Small intestine (tissue), 7 donors: ENCODE measurements around the gene RAD54L. TPM values are rescaled to one million over a fixed set of nuclear protein-coding genes. Genes with fewer than 3 reads are reported as not detected.
A peak's percentile ranks its signal among the peaks of the same experiment; 100 is the strongest.
"Not testable (repeated sequence)": the region's sequence is repeated elsewhere in the genome, so short reads cannot be mapped to it uniquely, and the experiment has no call there.

Experiments used
- DNase-seq, 2 donors: peaks; one replicate each; pipeline versions ENCODE4 v3.0.0 to v3.0.0-alpha.2; 2013
- FAIRE-seq: peaks from 2 replicates; lab custom pipeline; 2012; peaks lifted over from hg19 to GRCh38; lab: Jason Lieb, UNC
- H3K27ac ChIP-seq, 3 donors: one replicate each; pipeline ENCODE4 v1.5.1; 2013; ENCODE audit warnings: low read length in 2 of 3, mild to moderate bottlenecking in 2 of 3, control low read depth in 1 of 3, inconsistent platforms in 1 of 3, low read depth in 1 of 3, moderate library complexity in 1 of 3
- H3K27me3 ChIP-seq, 3 donors: one replicate each; pipeline ENCODE4 v1.6.1; 2013; ENCODE audit warnings: low read length in 3 of 3, inconsistent platforms in 1 of 3; ENCODE audit not compliant: control insufficient read depth in 3 of 3, insufficient read depth in 3 of 3
- H3K36me3 ChIP-seq, 3 donors: one replicate each; pipeline ENCODE4 v1.6.1; 2013; ENCODE audit warnings: low read length in 3 of 3, inconsistent platforms in 1 of 3, low read depth in 1 of 3, mild to moderate bottlenecking in 1 of 3, moderate library complexity in 1 of 3; ENCODE audit not compliant: control insufficient read depth in 3 of 3, insufficient read depth in 2 of 3
- H3K4me1 ChIP-seq, 3 donors: one replicate each; pipeline ENCODE4 v1.6.1; 2013; ENCODE audit warnings: low read length in 2 of 3, inconsistent platforms in 1 of 3, low read depth in 1 of 3, mild to moderate bottlenecking in 1 of 3, moderate library complexity in 1 of 3; ENCODE audit not compliant: control insufficient read depth in 3 of 3, insufficient read depth in 2 of 3
- H3K4me3 ChIP-seq, 3 donors: one replicate each; pipeline ENCODE4 v1.5.1; 2013; ENCODE audit warnings: low read length in 3 of 3, control low read depth in 1 of 3, inconsistent platforms in 1 of 3, low read depth in 1 of 3, mild to moderate bottlenecking in 1 of 3, moderate library complexity in 1 of 3
- H3K9me3 ChIP-seq, 2 donors: one replicate each; pipeline ENCODE4 v1.6.1; 2013; ENCODE audit warnings: low read depth in 1 of 2, low read length in 1 of 2; ENCODE audit not compliant: control insufficient read depth in 2 of 2, insufficient read depth in 1 of 2
- WGBS, 3 donors: extraction: QIAGEN DNeasy Blood & Tissue Kit; methylation state at CpG; one replicate each; pipeline ENCODE4 v1.1.7; 2013; 5-methylcytosine and 5-hydroxymethylcytosine counted together
- polyA plus RNA-seq, 4 donors: library from polyadenylated mRNA; stranded (reverse) in 3 of 4; unstranded in 1 of 4; fragments of 200-250 nt in 3 of 4; fragments of 120-200 nt in 1 of 4; gene quantifications; one replicate each; pipeline versions ENCODE4 v1.2.1 to v1.2.3, GENCODE V29; 2013
- donor health status: healthy with polysubstance abuse.
- donor health status: control.
- donor health status: control.
- donor health status: Bipolar disorder and iron deficiency.
- donor health status: healthy.

Gene RAD54L
- polyA plus RNA-seq, 4 donors = 1.9 to 9.7 (median 3.9) TPM

GRCh38 chr1:46244656-46245371 is 2.7 kb upstream of the RAD54L start:
- DNase-seq = no peak
- H3K27me3 ChIP-seq = no peaks in the 10 kb centered on the region
- no peaks in the 10 kb centered on the region for H3K9me3 ChIP-seq
- H3K4me3 ChIP-seq = no peak overlapping the region
- H3K36me3 ChIP-seq = peaks cover 0 to under 1% (median 0%) of the 10 kb centered on the region in 3 donors
- H3K27ac ChIP-seq = no peak overlapping the region
- 65 to 76% (median 69%) methylated on average over 3 of the region's 3 CpGs for WGBS, 3 donors
- peaks cover 3 to 15% (median 4%) of the 10 kb centered on the region in 3 donors for H3K4me1 ChIP-seq
- no peak for FAIRE-seq

- H3K36me3 ChIP-seq, DNase-seq, H3K27me3 ChIP-seq, H3K9me3 ChIP-seq, FAIRE-seq, H3K4me3 ChIP-seq, H3K27ac ChIP-seq: not testable (repeated sequence)
- peaks cover 3 to 15% (median 4%) of the 10 kb centered on the region in 3 donors for H3K4me1 ChIP-seq
- WGBS, 3 donors = 92 to 94% (median 93%) methylated on average over 16 to 17 of the region's 17 CpGs
Measured at GRCh38 chr1:46246136-46246535, 1.4 kb upstream of the RAD54L start.

- Histone ChIP-seq H3K9me3 (no peaks in the 10 kb centered on the region), H3K27ac (peak overlapping the region; percentile 74 to 87 (median 79)), H3K4me1 (peaks cover 3 to 15% (median 4%) of the 10 kb centered on the region in 3 donors), H3K4me3 (peak overlapping the region; percentile 37 to 72 (median 57)), H3K27me3 (no peaks in the 10 kb centered on the region), H3K36me3 (peaks cover 0 to 4% (median 0%) of the 10 kb centered on the region in 3 donors)
- WGBS, 3 donors = 2 to 3% (median 2%) methylated on average over 30 to 35 of the region's 35 CpGs
- FAIRE-seq = no peak
- DNase-seq = no peak
Measured at GRCh38 chr1:46246548-46247435, 771 bp upstream of the RAD54L start.

DNA sequence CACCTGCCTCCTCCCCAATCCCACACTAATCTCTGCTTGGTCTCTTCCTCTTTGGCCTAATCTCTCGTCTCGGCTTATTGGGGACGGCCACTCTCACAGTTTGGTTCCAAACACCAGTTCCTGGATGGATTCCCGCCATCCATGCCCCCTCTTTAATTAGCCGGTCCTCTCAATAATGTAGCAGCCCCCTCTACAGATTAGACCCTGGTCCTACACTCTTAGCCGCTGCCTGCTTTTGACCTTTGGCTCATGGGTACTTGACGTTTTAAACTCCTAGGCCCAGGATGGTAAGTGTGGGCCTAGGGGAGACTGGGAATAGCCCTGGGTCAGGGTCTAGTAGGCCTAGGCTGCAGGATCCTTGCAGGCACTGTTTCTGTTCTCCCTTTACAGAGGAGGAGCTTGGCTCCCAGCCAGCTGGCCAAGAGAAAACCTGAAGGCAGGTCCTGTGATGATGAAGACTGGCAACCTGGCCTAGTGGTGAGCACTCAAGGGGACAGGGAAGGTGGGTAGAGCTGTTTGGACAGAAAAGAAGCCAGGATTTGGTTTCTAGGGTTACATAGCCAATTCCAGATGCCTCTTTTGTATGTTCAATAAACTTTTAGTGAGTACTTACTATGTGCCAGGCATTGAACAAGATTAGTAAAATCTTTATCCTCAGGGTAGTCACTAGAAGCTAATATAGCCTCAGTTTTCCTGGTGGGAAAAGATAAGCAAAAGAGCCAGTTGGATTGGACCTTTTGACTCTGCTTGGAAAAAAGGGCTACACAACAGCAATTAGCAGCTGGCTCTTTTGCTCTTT is 758 bp downstream of the RAD54L start:
- no peaks in the 10 kb centered on the region for H3K27me3 ChIP-seq
- FAIRE-seq (no peak), DNase-seq (peak; percentile 49 to 59)
- no peaks in the 10 kb centered on the region for H3K9me3 ChIP-seq
- 2 to 5% (median 4%) methylated on average over 7 of the region's 7 CpGs for WGBS, 3 donors
- H3K4me1 ChIP-seq = peaks cover 3 to 15% (median 4%) of the 10 kb centered on the region in 3 donors
- peaks cover 0 to 7% (median 0%) of the 10 kb centered on the region in 3 donors for H3K36me3 ChIP-seq
- peak overlapping the region in 1 of 3 donors; percentile 49 for H3K27ac ChIP-seq
- peak overlapping the region in 2 of 3 donors; percentile 2 to 80 for H3K4me3 ChIP-seq

DNA sequence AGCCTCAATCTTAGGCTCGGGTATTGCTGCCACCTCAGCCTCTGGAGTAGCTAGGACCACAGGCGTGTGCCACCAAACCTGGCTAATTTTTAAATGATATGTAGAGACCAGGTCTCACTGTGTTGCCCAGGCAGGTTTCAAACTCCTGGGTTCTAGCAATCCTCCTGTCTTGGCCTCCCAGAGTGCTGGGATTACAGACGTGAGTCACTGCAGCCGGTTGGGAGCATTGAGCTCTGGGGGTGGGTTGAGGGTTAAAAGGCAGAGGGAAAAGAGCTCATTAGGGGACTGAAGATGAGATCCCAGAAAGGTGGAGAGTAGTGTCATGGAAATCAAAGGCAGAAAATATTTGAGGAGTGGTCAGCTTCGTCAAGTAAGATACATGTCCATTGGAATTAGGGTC is 7.1 kb downstream of the RAD54L start:
- H3K4me3 ChIP-seq = no peak overlapping the region
- 95 to 97% (median 96%) methylated on average over 5 of the region's 5 CpGs for WGBS, 3 donors
- H3K36me3 ChIP-seq = peaks cover 0 to 21% (median 0%) of the 10 kb centered on the region in 3 donors
- H3K27me3 ChIP-seq = no peaks in the 10 kb centered on the region
- FAIRE-seq (no peak), DNase-seq (no peak)
- H3K4me1 ChIP-seq = no peaks in the 10 kb centered on the region
- H3K27ac ChIP-seq = no peak overlapping the region
- H3K9me3 ChIP-seq = no peaks in the 10 kb centered on the region

DNA sequence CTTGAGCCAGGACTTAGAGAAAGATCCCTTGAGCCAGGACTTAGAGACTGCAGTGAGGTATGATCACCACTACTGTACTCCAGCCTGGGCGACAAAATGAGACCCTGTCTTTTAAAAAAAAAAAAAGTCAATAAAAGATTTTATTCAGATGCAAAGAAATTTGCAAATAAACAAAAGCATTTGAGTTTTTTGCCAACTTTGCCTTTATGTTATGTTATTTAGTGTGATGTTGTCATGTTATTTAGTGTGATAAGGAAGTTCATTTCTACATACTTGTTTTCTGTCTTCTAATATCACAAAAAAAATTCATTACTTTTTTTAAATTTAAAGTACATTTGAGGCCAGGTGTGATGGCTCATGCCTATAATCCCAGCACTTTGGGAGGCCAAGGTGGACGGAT is 9.0 kb downstream of the RAD54L start:
- WGBS, 3 donors = 93 to 98% (median 96%) methylated on average over 2 of the region's 2 CpGs
- no peaks in the 10 kb centered on the region for H3K27me3 ChIP-seq
- H3K4me1 ChIP-seq = no peaks in the 10 kb centered on the region
- no peaks in the 10 kb centered on the region for H3K9me3 ChIP-seq
- no peak for DNase-seq
- peaks cover 0 to 31% (median 0%) of the 10 kb centered on the region in 3 donors for H3K36me3 ChIP-seq
- H3K4me3 ChIP-seq = no peak overlapping the region
- no peak overlapping the region for H3K27ac ChIP-seq
- no peak for FAIRE-seq

DNA sequence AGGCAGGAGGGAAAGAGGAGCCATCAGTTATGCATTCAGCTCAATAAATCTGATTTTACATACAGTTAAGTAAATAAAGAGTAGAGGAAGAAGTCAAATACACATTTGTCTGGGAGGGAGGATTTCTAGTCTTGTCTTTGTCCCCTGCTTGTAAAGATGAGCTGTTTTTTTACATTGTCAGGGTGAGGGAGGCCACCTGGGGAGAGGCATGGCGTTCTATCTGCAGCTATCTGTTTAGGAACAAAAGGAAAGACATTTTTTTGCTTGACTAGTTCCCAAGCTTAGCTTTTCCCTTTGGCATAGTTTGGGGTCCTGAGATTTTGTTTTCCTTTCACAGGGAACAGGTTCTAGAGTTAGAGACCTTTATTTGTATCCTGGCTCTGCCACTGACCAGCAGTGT is 14.9 kb downstream of the RAD54L start:
- no peak overlapping the region for H3K27ac ChIP-seq
- DNase-seq (no peak), FAIRE-seq (no peak)
- no peaks in the 10 kb centered on the region for H3K9me3 ChIP-seq
- H3K4me1 ChIP-seq = no peaks in the 10 kb centered on the region
- H3K27me3 ChIP-seq = no peaks in the 10 kb centered on the region
- 89 to 100% (median 96%) methylated on average over 1 of the region's 1 CpG for WGBS, 3 donors
- no peak overlapping the region for H3K4me3 ChIP-seq
- peaks cover 0 to 42% (median 0%) of the 10 kb centered on the region in 3 donors for H3K36me3 ChIP-seq

GRCh38 chr1:46263146-46263545 is 15.6 kb downstream of the RAD54L start:
- DNase-seq (no peak), FAIRE-seq (no peak)
- no peaks in the 10 kb centered on the region for H3K4me1 ChIP-seq
- no peak overlapping the region for H3K4me3 ChIP-seq
- no peaks in the 10 kb centered on the region for H3K27me3 ChIP-seq
- H3K27ac ChIP-seq = no peak overlapping the region
- no peaks in the 10 kb centered on the region for H3K9me3 ChIP-seq
- peaks cover 0 to 45% (median 0%) of the 10 kb centered on the region in 3 donors for H3K36me3 ChIP-seq
- WGBS, 3 donors = 89 to 100% (median 91%) methylated on average over 2 of the region's 2 CpGs
